GM08714 (cell line): Measurements from ENCODE around the gene ERP27.

Experiments used
- H3K4me3 ChIP-seq: fragments of 200-500 bp; sonication (Bioruptor generic); 2 replicates; pipeline ENCODE4 v1.5.1; 2014; ENCODE audit warnings: mild to moderate bottlenecking, low read length, inconsistent platforms
- ZNF274 ChIP-seq: IDR thresholded peaks from 2 replicates; pipeline ENCODE4 v1.6.1; 2012; ENCODE audit warnings: mild to moderate bottlenecking, low read depth, low read length

The ERP27 gene

DNA sequence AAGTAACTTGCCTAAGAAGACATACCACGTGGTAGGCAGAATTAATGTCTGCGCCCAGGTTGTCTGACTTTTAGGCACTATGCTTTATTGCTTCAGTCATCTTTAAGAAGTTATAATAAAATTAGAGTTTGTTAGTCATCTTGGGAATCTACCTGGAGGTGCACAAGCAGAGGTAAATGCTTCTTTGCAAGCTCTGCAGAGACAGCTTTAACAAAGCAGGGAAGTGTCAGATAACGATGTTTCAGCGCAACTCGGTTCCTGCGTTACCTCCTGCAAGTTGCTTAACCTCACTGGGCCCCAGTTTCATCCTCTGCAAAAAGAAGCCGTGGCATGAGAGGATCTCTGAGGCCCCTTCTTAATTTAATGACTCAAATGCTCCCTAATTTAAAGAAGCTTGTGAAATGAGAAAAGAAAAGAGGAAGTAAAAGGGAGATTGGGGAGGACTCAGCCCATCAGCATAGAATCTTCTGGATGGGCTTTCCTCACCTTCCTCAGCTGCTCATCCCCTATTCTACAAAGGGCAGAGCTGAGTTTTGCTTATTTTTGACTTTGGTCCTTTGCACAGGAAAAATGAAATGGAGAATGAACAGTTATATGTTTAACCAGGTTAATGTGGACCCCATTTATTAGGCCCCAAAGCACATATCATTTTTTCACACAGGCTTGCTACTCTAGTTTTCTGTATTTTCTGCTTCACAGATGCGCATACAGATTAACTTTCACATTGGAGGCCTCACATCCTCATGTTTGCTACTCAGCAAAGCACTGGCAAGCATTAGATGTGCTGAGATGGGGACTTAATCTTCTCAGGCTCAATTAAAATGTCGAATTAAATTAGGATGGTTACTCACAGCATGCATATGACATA, 17.9 kb upstream of the ERP27 start:
- TF ChIP-seq ZNF274, result no peak
- peak overlapping the region; percentile 5 for H3K4me3 ChIP-seq

DNA sequence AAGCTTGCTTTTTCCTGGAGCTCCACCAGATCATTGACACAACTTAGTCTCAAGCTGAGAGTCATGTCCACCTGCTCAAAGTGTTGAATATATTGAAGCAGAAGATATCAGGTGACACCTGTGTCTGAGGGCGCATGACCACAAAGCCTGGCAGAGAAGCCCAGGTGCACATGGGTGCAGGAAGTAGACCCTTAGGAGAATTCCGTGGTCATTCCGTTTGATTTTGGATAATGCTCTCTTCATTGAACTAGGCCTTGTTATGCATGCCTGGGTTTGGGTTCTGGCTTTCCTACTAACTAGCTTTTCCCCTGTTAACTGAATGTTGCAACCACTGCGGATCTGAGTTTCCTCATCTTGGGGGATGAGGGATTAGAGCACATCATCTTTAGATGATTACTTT, 15.9 kb upstream of the ERP27 start:
- no peak for TF ChIP-seq ZNF274
- H3K4me3 ChIP-seq, result peak overlapping the region; percentile 28; the same call in 1 of the 2 replicates

DNA sequence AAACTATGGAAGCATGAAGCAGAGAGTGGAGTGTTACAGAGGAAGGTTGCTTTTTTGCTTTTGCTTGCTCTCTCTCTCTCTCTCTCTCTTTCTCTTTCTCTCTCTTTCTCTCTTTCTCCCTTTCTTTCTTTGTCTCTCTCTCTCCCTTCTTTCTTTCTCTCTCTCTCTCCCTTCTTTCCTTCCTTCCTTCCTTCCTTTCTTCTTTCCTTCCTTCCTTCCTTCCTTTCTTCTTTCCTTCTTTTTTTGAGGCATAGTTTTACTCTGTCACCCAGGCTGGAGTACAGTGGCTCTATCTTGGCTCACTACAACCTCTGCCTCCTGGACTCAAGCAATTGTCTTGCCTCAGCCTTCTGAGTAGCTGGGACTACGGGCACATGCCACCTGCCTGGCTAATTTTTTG, 15.4 kb upstream of the ERP27 start:
- H3K4me3 ChIP-seq, result peak overlapping the region; percentile 28; the same call in 1 of the 2 replicates
- no peak for TF ChIP-seq ZNF274

DNA sequence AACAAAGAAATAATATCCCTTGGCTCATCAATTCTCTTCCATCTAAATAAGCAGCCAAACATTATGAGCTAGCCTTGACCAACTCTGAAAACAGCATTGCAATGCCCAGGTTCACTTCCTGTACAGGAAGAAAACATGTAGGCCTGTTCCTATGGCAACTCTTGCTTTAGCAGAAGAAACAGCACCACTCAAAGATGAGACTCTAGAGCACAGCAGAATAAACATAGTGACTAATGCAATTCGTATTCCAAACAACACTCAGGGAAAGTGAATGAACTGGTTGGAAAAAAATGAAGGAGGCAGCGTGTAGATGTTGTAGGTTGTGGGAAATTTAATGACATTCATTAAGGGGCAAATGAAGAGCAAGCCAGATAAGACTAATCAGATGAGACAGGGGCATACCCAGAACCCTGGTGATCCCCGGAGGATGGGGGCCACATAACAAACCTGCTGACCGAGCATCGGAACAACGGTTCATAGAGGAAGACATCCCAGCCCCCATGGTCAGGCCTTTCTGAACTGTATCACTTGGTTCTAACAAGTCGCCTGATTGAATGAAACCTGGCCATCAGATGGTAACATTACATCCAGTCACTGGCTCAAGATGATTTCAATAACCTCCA, 14.1 kb upstream of the ERP27 start:
- no peak for TF ChIP-seq ZNF274
- peak overlapping the region; percentile 56; the same call in 1 of the 2 replicates for H3K4me3 ChIP-seq

DNA sequence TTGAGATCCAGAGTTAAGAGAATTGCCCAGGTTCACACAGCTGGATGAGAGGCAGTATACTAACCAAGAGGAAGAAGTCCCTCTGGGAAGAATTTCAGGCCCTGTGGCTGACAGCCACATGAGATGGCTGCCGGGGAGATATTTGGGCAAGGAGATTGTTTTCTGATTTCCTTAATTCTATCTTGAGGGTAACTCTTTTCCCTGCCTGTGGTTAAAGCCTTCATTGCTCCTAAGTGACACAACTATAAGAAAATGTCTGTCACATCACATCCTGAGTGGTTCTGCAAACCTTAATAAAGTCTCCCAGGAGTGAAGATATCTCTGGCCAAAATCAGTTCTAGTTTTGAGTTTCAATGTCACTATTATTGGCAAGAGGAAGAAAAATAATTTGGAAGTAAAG, 13.5 kb upstream of the ERP27 start:
- TF ChIP-seq ZNF274, result no peak
- H3K4me3 ChIP-seq, result peak overlapping the region; percentile 17; the same call in 1 of the 2 replicates

DNA sequence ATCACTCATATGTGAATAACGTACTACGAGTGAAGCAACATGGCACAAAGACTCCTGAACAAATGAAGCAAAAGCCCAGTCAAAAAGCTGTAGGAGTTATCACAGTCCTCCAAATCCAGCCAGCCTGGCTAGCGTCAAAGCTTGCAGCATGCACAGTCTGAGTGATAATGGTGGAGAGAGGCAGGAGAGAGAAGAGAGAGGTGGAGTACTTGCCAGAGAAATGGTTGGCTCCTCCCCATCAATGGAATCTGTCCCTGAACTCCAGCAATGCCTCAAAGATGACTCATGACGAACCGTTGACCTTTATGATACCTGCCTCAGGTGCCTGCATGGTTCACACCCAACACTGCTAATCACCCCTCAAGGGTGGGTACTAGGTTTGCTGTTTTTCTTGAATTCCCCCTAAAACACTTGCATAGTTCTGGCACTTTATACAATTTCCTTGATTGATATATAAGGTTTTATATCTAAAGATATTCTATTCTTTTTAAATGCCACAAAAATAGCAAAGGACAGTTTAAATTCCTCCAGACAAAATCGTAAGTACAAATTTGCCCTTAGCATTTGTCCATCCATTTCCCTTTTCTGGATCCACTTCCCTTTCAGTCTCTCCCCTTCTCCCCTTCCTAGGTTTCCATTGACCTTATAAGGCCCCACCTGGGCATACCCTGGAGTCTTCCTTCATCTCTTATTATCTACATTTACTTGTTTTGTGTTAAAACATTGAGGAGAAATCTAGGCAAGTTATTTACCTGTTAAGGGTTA, 12.8 kb upstream of the ERP27 start:
- H3K4me3 ChIP-seq, result no peak overlapping the region

DNA sequence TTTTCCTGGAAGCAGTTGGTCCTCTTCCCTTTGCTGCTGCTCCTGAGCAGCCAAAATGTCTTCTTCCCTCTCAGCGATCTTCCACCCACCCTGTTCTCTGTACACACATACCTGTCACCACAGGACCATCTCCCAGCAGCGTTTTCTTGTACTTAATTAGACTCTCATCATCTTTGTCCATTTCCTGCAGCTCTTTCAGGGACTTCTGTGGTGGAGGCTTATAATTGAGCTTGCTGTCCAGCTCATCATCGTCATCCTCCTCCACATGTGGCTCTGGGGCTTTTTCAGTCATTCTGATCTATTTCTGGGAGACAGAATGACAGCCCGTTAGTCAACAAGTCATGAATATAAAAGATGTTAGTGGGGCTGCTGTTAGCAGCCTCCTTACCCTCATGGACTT, 12.1 kb upstream of the ERP27 start:
- H3K4me3 ChIP-seq, result no peak overlapping the region
- no peak for TF ChIP-seq ZNF274

More for the DNA sequence above, 12.8 kb upstream of the ERP27 start:
- TF ChIP-seq ZNF274, result no peak

DNA sequence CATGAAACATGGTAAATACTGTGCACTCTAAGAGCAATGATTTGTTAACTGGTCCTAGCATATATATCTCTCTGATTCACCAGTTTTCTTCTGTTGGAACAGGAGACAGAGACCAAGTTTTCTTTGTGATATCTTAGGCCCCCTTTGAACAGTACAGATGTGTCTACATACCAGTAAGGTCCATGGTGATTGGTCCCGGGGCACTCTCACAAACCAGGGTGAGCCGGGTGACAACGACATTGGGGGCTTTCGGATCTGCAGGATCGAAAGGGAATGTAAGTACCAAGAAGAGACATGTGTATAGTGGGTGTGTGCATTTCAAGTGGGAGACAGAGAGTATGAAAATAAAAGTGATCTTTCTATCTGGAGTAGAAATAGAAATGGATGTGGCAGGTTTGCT, 11.3 kb upstream of the ERP27 start:
- TF ChIP-seq ZNF274, result no peak
- H3K4me3 ChIP-seq, result no peak overlapping the region

DNA sequence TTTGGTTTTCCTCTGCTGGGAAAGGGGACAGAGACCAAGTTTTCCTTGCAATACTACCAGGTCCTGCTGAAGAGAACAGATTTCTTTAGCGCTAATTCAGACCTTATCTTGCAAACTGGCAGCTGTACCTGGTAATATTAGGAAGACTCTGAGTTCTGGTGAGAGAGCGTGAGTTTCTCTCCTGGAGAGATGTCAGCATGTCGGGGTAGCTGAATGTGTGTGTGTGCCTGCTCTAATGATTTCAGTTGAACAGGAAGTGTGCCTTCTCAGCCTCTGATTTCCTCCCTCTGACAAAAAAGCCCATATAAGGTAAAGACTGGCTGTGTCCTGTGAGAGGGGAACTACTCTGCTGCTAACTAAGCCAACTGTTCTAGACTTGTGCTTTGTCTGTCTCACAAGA, 10.3 kb upstream of the ERP27 start:
- TF ChIP-seq ZNF274, result no peak
- H3K4me3 ChIP-seq, result peak overlapping the region; percentile 81

DNA sequence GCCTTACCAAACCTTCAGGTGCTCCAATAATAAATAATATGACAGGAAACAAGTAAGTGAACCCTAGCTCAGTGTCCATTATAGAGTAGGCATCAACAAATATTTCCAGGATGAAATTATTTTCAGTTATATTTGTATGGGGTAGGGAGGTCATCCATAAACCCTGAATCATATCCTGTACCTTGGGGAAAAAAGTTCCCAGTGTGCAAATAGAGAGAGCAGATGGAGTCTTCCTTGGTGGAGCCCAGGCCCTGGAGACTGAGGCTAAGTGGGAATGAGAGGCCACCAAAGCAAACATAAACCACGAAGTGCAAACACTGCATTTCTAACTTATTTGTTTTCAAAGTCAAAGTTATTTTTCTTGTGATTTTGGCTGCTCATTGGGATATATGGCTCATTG, 8.5 kb upstream of the ERP27 start:
- no peak for TF ChIP-seq ZNF274
- no peak overlapping the region for H3K4me3 ChIP-seq

DNA sequence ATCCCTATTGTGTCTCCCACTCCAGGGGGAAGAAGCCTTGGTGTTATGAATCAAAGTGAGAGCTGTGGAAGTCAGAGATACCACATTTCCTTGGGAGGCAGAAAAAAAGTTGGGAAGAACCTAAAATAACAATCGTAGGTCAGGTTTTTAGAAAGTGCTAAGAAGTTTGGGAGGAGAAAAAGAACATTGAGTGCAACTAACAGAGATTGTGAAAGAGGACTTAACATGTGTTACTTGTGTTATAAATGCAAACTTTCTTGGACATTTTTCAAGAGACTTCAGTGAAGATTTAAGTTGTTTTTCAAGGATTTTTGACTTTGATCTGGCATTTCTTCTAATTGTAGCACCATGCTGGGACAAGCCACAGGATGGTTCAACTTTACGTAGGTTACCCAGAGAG, 7.8 kb upstream of the ERP27 start:
- H3K4me3 ChIP-seq, result no peak overlapping the region
- no peak for TF ChIP-seq ZNF274

DNA sequence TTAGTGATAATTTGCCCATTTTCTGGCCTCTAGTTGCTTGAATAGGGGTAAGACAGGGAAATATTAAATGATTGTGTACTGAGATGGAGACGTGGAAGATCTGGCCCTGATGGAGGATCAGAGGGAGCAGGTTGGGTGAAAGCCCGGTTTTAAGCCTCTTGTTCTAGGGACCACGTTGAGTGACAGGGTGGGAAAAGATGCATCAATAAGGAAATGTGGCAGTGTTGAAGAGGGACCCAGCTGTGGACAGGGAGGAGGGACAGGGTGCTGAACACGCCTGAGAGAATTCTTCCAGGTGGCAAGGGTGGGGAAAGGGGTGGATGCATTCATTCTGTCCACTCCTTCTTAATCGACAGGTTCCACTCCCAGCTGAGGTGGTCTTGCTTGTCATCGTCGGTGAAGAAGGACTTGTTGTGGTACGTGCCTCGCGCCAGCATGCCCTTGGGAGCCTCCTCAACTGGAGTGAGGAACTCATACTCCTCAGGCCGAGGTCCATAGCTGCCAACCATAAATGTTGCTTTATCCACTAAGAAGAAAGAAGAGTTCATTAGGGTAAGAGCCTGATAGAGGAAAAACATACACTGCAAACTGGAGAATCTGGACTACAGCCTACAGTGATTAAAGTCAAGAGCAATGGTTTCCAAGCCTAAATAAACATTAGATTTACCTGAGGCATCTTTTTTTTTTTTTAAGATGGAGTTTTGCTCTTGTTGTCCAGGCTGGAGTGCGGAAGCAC, 4.0 kb upstream of the ERP27 start:
- H3K4me3 ChIP-seq, result no peak overlapping the region
- TF ChIP-seq ZNF274, result no peak

DNA sequence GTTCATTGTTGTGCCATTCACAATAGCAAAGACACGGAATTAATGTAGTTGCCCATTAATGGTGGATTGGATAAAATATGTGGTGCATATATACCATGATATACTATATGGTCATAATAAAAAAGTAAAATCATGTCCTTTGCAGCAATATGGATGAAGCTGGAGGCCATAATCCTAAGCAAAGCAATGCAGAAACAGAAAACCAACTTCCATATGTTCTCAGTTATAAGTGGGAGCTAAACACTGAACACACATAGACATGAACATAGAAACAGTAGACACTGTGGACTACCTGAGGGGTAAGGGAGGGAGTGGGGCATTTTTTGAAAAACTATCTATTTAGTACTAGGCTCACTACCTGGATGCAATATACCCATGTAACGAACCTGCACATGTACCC, 3.0 kb upstream of the ERP27 start:
- TF ChIP-seq ZNF274, result no peak
- H3K4me3 ChIP-seq, result no peak overlapping the region

DNA sequence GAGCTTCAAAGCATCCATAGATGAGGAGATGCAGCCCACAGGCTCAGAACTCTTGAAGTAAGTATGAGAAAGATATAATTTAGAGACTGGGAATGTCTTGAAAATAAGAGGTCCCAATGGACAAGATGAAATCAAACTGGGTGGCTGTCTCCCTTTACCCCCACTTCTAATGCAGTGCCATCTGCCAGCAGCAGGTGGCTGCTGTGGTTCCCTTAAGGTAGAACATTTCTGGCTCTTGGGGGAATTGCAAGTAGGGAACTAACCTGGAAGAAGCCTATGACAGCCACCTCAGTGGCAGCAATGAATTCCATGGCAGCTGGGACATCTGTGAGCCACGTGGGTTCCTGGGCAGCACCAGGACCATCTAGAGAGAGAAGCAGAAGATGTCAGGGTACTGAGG, 648 bp downstream of the ERP27 start:
- no peak overlapping the region for H3K4me3 ChIP-seq
- TF ChIP-seq ZNF274, result no peak
